Fibroblast of pulmonary artery (primary cell): ENCODE measurements around the gene LCN2.

Experiments
- DNase-seq: peaks from one replicate; pipeline ENCODE4 v3.0.0-alpha.2; 2010; ENCODE audit warnings: low read depth
- H3K4me3 ChIP-seq: replicated peaks from 2 replicates; pipeline ENCODE4 v1.5.1; 2011; ENCODE audit warnings: low read depth, mild to moderate bottlenecking, control low read depth, low read length, moderate library complexity
- CTCF ChIP-seq: IDR thresholded peaks from 2 replicates; pipeline ENCODE4 v1.5.1; 2011; ENCODE audit warnings: mild to moderate bottlenecking, control low read depth, low read length, inconsistent platforms; ENCODE audit errors: missing control alignments

The LCN2 gene

GRCh38 chr9:128167209-128167608, 18.0 kb downstream of the LCN2 start:
- DNase-seq: no peak
- no peak for TF ChIP-seq CTCF
- H3K4me3 ChIP-seq: no peak overlapping the region

- H3K4me3 ChIP-seq: no peak overlapping the region
- TF ChIP-seq CTCF: no peak
- no peak for DNase-seq
These were observed 19.6 kb downstream of the LCN2 start for GRCh38 chr9:128168731-128169308.

GRCh38 chr9:128169492-128169891, 20.2 kb downstream of the LCN2 start:
- H3K4me3 ChIP-seq: no peak overlapping the region
- DNase-seq: no peak
- TF ChIP-seq CTCF: no peak

- TF ChIP-seq CTCF: no peak
These were observed 20.7 kb downstream of the LCN2 start for GRCh38 chr9:128169925-128170324.

GRCh38 chr9:128174062-128174461, 24.8 kb downstream of the LCN2 start:
- H3K4me3 ChIP-seq: no peak overlapping the region
- DNase-seq: no peak
- TF ChIP-seq CTCF: no peak

More at GRCh38 chr9:128169925-128170324, 20.7 kb downstream of the LCN2 start:
- H3K4me3 ChIP-seq: no peak overlapping the region
- DNase-seq: no peak

- peak; percentile 39 for DNase-seq
- H3K4me3 ChIP-seq: no peak overlapping the region
- no peak for TF ChIP-seq CTCF
These were observed 25.9 kb downstream of the LCN2 start for GRCh38 chr9:128175102-128175563.

GRCh38 chr9:128175726-128176125, 26.5 kb downstream of the LCN2 start:
- no peak for DNase-seq
- TF ChIP-seq CTCF: no peak
- H3K4me3 ChIP-seq: no peak overlapping the region
